A549 (cell line): ENCODE measurements around the gene ATP8B2.

Experiments used
- CBX8 ChIP-seq: fragments of 200-600 bp; sonication (generic); IDR thresholded peaks from 2 replicates; pipeline ENCODE4 v1.6.1; 2016
- CHD2 ChIP-seq: fragments of 150-350 bp; IDR thresholded peaks from 2 replicates; pipeline ENCODE4 v1.6.1; 2014; ENCODE audit warnings: low read length; ENCODE audit not compliant: partially characterized antibody
- EP300 ChIP-seq, 2 experiments: fragments of >200 bp; sonication (Bioruptor Twin); formaldehyde crosslinking; IDR thresholded peaks; 2 replicates in 1 of 2; 3 replicates in 1 of 2; pipeline ENCODE4 v1.6.1; 2016 to 2017
- HEYL ChIP-seq: fragments of 250-450 bp; sonication (Bioruptor Pico); IDR thresholded peaks from 2 replicates; pipeline ENCODE4 v1.8.0; 2021; ENCODE audit warnings: mild to moderate bottlenecking, moderate library complexity
- JUN ChIP-seq, 2 experiments: fragments of >200 bp; sonication (Bioruptor Twin); formaldehyde crosslinking; IDR thresholded peaks; 2 replicates in 1 of 2; 3 replicates in 1 of 2; pipeline ENCODE4 v1.6.1; 2016 to 2017
- MAZ ChIP-seq: fragments of 150-350 bp; IDR thresholded peaks from 2 replicates; pipeline ENCODE4 v1.6.1; 2014; ENCODE audit warnings: antibody characterized with exemption, low read depth, low read length, borderline replicate concordance
- MYC ChIP-seq: IDR thresholded peaks from 2 replicates; pipeline ENCODE4 v1.6.1; 2012; ENCODE audit warnings: mild to moderate bottlenecking, inconsistent platforms, low read length, improper control_type of control experiment, borderline replicate concordance
- PBX3 ChIP-seq: IDR thresholded peaks from 2 replicates; pipeline ENCODE4 v1.6.1; 2012
- POLR2A ChIP-seq: IDR thresholded peaks from 2 replicates; pipeline ENCODE4 v1.6.1; 2012; ENCODE audit warnings: mild to moderate bottlenecking, low read length
- RFX5 ChIP-seq: fragments of 450-650 bp; IDR thresholded peaks from 2 replicates; pipeline ENCODE4 v1.7.1; 2014; ENCODE audit warnings: antibody characterized with exemption, mild to moderate bottlenecking, moderate library complexity
- ZFP36 ChIP-seq: fragments of 450-650 bp; IDR thresholded peaks from 2 replicates; pipeline ENCODE4 v1.6.1; 2014; ENCODE audit warnings: borderline replicate concordance; ENCODE audit not compliant: partially characterized antibody

- TF ChIP-seq PBX3: no peak
- no peak for TF ChIP-seq MYC
- TF ChIP-seq POLR2A: no peak
- no peak for TF ChIP-seq EP300 (IDR thresholded peaks at IDR 0.05)
- no peak for TF ChIP-seq CHD2
- no peak for TF ChIP-seq ZFP36
- TF ChIP-seq MAZ: no peak
- TF ChIP-seq HEYL: no peak
- no peak for TF ChIP-seq JUN (IDR thresholded peaks at IDR 0.05)
- TF ChIP-seq RFX5: no peak
- no peak for TF ChIP-seq CBX8
Measured at GRCh38 chr1:154347961-154348360, 22.6 kb downstream of the ATP8B2 start.
